ENCODE measurements around the gene HSFY1. TPM values are rescaled to one million over a fixed set of nuclear protein-coding genes. Genes with fewer than 3 reads are reported as not detected.
"Not testable (repeated sequence)": the region's sequence is repeated elsewhere in the genome, so short reads cannot be mapped to it uniquely, and the experiment has no call there.

The HSFY1 gene, protein sequence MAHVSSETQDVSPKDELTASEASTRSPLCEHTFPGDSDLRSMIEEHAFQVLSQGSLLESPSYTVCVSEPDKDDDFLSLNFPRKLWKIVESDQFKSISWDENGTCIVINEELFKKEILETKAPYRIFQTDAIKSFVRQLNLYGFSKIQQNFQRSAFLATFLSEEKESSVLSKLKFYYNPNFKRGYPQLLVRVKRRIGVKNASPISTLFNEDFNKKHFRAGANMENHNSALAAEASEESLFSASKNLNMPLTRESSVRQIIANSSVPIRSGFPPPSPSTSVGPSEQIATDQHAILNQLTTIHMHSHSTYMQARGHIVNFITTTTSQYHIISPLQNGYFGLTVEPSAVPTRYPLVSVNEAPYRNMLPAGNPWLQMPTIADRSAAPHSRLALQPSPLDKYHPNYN
- total RNA-seq, result under 1 TPM in 1 of 2 donors, not detected in 1; 0.97 TPM

DNA sequence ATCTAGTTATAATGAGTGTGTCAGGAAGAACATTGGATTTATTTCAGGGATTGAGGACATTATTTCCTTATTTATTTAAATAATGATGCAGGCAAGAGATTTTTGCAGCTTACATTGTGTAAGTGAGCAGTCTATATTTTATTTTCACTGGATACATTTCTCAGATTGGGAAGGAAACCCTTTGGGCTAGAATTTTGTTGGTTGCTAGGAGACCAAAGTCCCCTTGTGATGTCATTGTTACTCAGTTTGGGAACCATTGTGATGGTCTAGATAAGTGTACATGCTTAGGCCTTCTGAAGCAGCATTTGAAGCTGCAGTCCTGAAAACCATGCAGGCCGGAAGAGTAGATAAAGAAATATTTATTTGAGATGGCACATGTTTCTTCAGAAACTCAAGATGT lies at the start of gene HSFY1:
Gene HSFY1, plus strand, starts transcription at position 301 of the 400 bp plus-strand sequence. Its CDS starts 68 bp downstream, at position 369.
- H3K36me3 ChIP-seq; H3K9me3 ChIP-seq; H3K27ac ChIP-seq; intact Hi-C loops (cut with DNase I); H3K4me1 ChIP-seq (replicated peaks); H3K27me3 ChIP-seq (replicated peaks; ENCODE audit: insufficient read depth); H3K4me3 ChIP-seq; DNase-seq (ENCODE audit: low spot score): not testable (repeated sequence)
- no CpG with 5 or more reads among the region's 1 CpG for WGBS

DNA sequence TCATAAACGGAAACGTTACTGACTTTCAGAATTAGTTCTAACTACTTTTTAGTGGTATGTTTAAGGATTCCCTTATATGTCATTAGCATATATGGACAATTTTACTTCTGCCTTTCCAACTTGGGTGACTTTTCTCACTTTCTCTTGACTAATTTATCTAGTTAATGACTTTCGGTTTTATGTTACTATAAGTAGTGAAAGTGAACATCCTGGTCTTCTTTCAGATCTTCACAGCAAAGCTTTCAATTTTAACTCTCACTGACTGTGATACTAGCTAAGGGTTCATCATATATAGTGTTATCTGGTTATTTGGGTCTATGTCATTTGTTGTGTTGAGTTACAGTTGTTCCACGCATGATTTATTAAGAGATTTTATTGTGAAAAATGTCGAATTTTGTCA lies 42.3 kb upstream of the HSFY1 start:
- no CpG with 5 or more reads among the region's 5 CpGs for WGBS

DNA sequence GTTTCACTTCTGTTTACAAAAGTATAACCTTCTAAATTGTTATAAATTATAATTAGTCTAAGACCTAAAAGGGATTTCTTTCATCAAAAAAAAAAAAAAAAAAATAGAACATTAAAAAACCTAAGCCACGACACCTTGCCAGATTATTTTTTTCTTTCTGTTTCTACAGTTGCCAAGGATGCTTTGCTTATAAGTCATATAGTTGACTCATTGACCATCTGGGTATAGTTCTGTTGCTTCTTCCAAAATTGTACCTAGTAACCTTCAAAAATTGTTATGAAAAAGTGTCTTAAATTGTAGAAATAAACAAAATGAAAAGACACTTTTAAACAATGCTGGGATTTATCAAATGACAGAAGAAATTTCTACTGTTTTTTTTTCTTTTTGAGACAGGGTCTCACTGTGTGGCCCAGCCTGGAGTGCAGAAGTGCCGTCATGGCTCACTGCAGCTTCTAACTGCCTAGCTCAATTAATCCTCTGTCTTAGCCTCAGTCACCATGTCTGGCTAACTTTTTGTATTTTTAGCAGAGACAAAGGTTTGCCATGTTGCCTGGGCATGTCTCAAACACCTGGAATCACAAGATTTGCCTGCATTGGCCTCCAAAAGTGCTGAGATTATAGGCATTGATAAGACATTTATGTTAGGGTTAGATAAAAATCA lies 15.4 kb upstream of the HSFY1 start:
- H3K27ac ChIP-seq; H3K9me3 ChIP-seq; DNase-seq (ENCODE audit: low spot score); intact Hi-C loops (cut with DNase I); H3K4me1 ChIP-seq (replicated peaks); H3K36me3 ChIP-seq; H3K27me3 ChIP-seq (replicated peaks; ENCODE audit: insufficient read depth); H3K4me3 ChIP-seq: not testable (repeated sequence)
- WGBS, result no CpG with 5 or more reads among the region's 2 CpGs

More for the DNA sequence above, 42.3 kb upstream of the HSFY1 start:
- H3K27ac ChIP-seq; intact Hi-C loops (cut with DNase I); H3K4me3 ChIP-seq; H3K4me1 ChIP-seq (replicated peaks); H3K36me3 ChIP-seq; H3K27me3 ChIP-seq (replicated peaks; ENCODE audit: insufficient read depth); H3K9me3 ChIP-seq; DNase-seq (ENCODE audit: low spot score): not testable (repeated sequence)

DNA sequence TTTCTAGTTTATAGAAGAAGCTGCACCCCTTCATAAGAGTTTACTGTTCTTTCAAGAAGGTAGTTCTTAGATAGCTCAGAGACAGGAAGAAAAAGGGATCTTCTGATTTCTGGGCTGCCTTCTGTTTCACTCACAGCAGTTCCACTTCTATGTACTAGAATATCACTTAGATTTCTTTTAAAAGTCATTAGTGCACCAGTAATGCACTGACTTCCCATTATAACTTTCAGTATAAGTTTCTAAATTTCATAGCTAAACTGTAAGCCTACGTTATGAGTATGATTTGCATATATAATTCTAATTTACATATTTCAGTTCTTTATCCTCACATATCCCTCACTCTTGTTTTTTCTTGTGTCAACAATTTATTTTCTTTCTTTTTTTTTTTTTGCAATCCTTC lies 7.6 kb upstream of the HSFY1 start:
- DNase-seq (ENCODE audit: low spot score); H3K4me1 ChIP-seq (replicated peaks); H3K36me3 ChIP-seq; intact Hi-C loops (cut with DNase I); H3K9me3 ChIP-seq; H3K4me3 ChIP-seq; H3K27me3 ChIP-seq (replicated peaks; ENCODE audit: insufficient read depth); H3K27ac ChIP-seq: not testable (repeated sequence)
- WGBS, result no CpG with 5 or more reads among the region's 1 CpG

DNA sequence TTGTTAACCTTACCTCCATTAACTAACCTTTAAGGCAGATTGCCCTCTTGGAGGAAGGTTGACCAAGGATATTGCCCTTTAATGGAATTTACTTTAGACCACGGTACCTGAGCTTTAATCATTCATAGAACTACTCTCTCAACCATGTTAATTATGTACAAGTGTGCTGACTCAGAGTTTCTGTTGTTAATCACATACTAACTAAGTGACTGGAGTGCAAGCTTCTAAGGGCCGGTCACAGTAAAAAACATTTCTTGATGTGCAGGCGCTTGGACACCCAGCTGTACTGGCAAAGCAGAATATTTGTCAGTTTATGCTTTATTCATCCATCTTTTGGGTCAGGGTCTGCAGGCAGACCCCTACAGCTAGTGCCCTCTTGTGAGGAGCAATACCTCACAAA lies 6.6 kb downstream of the HSFY1 start:
- H3K27ac ChIP-seq; intact Hi-C loops (cut with DNase I); H3K36me3 ChIP-seq; DNase-seq (ENCODE audit: low spot score); H3K27me3 ChIP-seq (replicated peaks; ENCODE audit: insufficient read depth); H3K4me3 ChIP-seq; H3K4me1 ChIP-seq (replicated peaks); H3K9me3 ChIP-seq: not testable (repeated sequence)
- no CpG with 5 or more reads among the region's 3 CpGs for WGBS

DNA sequence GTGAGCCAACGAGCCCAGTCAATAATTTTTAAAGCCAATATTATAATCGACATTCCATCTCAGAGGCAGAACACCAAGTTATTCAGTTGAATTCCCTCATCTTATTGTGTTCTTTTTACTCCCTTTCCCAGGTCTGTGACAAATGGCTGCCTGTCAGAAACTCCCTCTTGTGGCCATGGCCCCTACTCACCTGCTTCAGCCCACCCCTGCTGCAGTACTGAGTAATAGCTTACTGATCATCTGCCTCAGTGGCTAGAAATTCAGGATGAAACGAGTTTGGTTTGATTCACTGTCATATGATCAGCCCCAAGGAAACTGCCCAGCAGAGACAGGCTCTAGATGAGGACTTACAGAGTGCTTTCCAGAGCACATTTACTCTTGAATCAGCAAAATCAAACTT lies 19.4 kb downstream of the HSFY1 start:
- H3K27ac ChIP-seq; DNase-seq (ENCODE audit: low spot score); intact Hi-C loops (cut with DNase I); H3K27me3 ChIP-seq (replicated peaks; ENCODE audit: insufficient read depth); H3K9me3 ChIP-seq; H3K36me3 ChIP-seq; H3K4me1 ChIP-seq (replicated peaks); H3K4me3 ChIP-seq: not testable (repeated sequence)
- no CpG with 5 or more reads among the region's 3 CpGs for WGBS

Small RNAs within 50 kb of the gene (small RNA-seq; reads per million reads assigned to genes)
- gene GPM6BP1 (0 reads per million in 2 donors), gene PRYP5 (0 reads per million in 2 donors)

Other genes starting within 250 kb of the HSFY1 start
- under 1 TPM in 1 of 2 donors, not detected in 1; 0.97 TPM for gene HSFY2, start 227.0 kb downstream of the HSFY1 start, total RNA-seq